Stimulated activated CD8-positive, alpha-beta memory T cell treated with anti-CD3 and anti-CD28 coated beads, Interleukin-4, amount 100 ng/mL, for 1 hour (primary cell): ENCODE results near the gene PDZD7.

Source experiments
- DNase-seq, 2 donors: peaks; one replicate each; pipeline ENCODE4 v3.0.0-alpha.2; 2020; ENCODE audit warnings: low read depth in 2 of 2, low spot score in 1 of 2

The PDZD7 gene

DNA sequence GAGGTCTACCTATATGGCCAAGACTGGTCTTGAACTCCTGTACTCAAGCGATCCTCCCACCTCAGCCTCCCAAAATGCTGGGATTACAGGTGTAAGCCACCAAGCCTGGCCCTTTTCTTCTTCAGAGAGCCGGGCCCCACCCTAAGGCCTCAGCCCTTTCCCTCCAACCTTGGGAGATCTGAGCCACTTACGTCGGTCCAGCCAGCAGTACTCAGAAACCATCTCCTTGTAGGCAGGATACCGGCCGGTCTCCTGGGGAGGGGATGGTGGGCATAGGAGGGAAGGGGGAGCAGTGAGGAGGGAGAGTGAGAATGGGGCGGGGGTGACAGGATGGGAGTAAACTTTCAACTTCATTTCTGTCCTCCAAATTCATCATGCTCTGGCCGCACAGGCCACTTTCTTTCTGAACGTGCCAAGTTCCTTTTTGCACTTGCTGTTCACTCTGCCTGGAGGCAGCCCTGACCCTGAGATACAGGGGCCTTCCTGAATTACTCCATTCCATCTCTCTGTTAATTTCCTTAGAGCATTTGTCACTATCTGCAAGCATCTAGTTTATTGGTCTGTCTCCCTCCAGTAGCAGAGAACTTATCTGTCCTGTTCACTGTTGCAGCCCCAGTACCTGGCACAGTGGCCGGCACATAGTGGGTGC is 10.4 kb downstream of the PDZD7 start:
- no peak for DNase-seq

DNA sequence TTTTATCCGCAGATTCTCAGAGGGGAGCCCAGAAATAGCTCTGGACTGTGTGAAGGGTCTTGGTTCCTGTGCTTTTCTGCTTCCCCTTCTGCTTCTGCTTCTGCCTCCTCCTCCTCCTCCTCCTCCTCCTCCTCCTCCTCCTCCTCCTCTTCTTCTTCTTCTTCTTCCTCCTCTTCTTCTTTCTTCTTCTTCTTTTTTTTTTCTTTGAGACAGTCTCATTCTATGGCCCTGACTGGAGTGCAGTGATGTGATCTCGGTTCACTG is 11.6 kb downstream of the PDZD7 start:
- no peak for DNase-seq

DNA sequence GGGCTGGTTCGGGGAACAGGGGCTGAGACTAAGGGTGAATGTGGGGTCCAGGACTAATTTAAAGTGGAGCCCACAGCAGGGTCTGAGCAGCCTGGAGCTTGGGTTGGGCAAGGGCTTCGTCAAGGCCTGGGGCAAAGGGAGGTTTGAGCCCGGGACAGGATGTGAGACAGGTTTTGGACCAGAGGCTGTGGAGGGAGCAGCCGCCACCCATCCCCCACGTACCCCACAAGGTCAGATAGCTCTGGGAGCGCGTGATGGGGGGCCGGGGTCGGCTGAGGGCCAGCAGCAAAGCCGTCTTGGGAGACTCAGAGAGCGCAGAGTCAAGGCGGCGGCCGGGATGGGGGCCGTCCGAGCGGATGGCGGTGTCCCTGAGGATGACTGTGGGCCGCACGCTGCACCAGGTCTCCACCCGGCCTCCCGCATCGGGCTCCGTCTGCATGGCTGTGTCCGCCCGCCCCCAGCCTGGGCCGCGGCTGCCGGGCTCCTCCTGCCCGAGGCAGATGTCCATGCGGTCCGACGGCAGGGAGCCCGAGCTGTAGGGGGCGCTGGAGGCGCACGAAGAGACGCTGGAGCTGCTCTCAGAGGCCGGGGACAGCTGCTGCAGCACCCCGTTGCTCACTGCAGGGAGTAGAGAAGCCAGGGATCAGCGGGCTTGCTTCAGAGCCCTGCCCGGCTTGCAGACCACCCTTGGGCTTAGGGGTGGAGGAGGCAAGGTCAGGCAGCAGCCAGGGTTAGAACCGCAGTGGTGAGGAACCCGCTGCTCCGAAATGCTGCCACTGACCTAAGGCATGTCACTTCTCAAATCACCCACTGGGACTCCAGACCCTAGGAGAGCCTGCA is 12.1 kb downstream of the PDZD7 start:
- DNase-seq = no peak

DNA sequence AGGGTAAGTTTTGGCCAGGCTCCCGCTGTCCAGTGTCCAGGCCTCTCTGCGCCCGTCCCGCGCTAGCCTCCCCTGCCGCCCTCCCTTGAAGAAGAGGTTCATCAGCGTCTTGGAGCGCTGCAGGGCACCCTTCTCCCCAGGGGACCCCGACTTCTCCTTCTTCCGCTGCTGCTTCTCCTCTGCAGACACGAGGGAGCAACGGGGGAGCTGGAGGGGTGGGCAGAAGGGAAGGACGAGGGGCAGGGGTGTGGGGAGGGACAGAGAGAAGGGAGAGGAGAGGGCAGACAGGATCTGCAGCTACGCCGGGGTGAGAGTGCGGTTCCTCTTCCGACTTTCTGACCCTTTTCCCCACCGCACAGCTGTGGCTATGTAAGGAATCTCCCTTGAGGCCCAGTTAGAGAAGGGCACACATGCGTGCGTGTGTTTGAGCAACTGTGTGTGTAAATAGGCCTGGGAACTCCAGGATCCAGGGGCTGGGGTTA is 12.8 kb downstream of the PDZD7 start:
- DNase-seq = no peak

DNA sequence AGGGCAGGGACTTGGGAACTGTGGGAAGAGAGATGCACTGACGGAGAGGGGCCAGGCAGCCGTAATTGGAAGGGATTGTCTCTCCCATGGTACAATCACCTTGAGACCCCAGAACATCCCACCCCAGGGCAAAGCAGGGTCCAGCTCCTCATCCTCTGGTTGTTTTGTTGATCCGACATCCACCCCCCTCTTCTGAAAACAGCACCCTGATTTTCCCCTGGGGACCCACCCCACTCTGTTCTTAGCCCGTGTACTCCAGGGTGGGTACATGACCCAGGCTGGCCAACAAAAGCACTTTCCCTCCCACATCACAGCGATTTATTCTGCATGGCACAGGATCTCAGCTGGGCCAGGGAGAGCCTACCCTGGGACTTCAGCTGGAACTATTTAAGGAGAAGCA is 14.1 kb downstream of the PDZD7 start:
- DNase-seq = no peak

DNA sequence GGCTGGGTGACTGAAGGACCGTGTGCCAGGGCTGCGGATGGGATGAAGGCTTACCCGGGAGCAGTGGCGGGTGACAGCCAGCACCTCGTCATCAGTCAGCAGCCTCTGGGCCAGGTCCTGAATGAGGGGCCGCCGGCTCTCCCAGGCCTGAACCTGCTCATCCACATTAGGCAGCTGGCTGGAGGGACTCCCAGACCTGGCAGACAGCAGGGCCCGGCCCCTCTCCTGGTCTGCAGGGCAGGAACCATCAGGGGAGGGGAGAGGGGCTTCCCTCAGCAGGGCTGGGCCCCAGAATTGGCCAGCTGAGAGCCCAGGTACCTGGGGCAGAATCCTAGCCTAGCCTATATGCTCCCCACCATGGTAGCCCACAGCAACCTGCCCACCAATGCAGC is 15.4 kb downstream of the PDZD7 start:
- no peak for DNase-seq

DNA sequence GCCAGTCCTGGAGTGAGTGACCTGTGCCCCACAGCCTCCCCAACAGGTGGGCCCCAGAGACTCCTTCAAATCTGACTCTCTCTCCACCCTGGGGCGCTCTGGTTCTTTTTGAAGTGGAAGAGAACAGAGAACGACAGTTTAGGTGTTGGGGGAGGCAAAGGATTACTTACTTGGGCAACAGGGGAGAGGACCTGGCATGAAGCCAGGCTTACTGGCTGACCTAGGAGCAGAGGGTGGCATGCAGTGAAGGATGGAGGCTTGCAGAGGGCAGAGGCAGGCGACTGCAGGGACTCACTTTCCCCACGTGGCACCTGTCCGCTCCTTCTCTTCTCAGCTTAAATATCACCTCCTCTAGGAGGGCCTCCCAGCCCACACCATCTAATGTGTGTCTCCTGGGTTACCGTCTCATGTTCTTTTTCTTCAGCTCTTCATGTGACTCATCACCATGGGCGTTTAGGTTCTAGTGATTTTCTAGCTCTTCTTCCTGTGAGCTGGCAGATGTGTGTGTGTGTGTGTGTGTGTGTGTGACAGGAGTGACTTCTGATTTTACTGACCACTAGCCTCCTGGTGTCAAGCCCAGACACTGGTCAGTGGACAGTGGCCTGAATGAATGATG is 15.9 kb downstream of the PDZD7 start:
- no peak for DNase-seq

DNA sequence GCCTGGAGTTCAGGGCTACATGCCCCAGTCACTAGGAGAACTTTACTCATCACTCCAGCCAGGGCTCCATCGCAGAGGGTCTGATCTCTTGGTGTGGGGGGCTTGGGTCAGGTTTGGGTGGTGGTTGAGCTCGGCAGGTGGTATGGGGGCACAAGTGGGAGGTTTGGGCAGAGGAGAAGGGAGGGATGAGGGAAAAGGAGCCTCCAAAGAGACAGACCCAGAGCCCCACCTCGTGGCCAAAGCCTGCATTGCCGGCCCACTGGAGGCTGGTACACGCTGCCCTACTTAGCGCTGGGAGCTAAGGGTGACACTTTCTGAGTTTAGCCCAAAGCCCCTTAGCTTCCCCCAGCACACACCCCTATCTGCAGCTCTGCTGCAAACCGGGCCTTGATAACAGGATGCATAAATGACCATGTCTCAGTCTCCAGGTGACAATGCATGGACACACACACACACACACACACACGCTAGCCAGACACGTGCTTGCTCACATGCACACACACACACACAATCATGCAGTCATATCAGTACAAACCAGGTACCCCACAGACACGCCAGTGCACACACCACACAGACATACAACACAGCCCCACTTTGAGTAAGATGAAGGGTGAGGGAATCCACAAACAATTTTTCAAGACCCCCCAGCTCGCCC is 16.6 kb downstream of the PDZD7 start:
- DNase-seq = peak; percentile 49 to 60

DNA sequence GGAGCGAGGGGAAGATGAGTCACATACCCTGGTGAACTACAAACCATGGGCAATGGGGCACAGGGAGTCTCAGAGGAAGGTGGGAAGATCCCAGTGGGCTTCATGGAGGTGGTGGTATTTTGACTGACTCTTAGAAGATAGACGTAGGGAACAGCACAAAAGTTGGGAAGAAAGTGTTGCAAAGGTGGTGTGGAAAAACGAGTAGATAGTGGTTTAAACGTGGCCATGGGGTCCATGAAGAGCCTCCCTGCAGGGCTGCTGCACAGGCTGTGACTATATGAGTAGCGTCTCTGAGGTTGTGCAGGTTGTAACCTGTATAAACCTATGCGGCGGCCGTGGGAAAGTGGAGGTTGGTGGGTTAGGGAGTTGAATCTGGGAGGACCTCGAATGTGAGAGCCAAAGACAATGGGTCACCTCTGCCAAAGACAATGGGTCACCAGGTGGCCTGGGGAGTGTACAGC is 17.5 kb downstream of the PDZD7 start:
- DNase-seq = no peak

DNA sequence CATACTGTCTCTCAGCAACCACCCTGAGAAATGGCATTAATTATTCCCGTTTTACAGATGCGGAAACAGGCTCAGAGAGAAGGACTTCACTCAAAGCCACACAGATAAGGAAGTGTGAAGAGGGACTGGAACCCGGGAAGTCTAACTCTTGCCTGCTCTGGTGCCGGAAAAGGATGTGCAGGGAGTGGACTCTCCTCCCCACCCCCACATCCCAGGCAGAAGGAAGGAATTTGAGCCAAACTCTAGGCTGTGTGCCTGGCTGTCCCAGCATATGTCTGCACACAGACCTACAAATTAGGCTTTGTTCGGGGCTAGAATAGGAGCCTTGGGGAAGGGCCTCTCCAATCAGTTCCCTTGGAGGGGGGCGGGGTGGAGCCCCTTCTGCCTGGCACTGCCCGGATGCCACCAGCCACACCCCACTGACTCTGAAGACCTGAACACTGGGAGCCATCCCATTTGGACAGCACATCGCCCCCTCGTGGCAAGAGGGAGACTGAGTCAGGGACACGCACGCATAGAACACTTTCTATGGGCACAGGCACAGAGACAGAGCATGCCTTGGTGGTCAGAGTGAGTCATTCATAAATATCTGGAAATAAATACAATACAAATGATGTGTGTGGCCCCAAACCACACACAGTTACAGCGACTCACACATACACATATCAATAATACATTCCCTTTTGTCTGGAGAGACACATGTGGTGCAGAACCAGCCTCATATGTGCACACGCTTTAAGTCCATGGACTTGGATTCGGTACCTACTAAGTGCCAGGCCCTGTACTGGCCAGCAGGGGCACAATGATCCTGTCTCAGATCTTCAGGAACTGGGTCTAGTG is 18.2 kb downstream of the PDZD7 start:
- DNase-seq = peak in 1 of 2 donors; percentile 61

DNA sequence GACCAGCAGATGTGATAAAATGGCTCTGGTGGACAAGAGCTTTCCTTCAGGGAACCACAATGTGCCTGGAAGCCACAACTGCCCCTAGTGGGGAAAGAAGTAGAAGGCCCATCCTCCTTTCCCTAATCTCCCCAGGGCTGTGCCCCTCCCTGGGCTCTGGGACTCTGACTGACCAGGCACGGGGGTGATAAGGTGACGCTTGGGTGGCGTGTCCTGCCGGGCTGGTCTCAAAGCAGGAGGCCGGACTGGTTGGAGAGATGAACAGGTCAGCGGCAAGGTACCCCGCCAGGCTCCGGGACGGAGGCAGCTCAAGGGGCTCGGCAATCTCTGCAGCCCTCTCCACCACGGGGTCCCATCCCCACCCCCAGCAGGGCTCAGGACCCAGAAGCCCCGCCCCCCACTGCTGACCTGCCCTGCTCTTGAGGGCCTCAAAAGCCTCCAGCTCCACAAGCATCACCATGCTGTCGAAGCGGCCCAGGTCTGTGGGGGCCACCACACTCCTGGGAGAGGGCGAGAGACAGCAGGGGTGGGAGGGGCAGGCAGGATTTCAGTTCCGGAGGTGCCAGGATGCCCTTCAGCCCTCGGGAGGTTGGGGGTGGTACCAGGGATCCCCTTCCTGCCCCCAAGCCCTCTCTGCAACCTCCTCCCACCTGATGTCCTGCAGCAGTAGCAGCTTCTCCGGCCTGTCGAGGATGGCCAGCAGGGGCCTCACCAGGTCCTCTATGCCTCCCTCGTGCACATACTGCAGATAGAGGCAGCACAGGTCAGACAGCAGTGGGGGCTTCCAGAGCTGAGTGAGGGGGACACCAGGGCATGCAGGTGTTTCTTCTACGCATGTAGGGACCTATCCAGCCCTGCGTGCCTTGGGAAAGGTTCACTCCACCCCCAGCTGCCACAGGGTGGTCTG is 19.2 kb downstream of the PDZD7 start:
- DNase-seq = no peak

DNA sequence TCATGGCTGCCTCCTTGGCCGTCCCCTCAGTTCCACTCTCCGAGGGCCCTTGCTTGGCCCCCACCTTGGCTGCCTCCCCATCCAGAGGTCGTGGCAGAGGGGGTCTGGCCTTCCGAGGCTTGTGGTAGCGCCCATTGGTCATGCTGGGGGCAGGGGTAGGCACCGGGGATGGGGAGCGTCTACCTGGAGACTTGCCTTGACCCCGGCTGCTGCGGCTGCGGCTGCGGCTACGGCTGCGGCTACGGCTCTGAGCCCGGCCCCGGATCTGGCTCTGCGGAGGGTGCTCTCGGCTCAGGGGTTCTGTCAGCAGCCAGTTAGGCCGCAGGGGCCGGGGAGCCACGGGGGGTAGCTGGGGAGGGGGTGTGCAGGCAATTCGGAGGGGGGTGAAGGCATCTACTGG is 20.6 kb downstream of the PDZD7 start:
- no peak for DNase-seq

DNA sequence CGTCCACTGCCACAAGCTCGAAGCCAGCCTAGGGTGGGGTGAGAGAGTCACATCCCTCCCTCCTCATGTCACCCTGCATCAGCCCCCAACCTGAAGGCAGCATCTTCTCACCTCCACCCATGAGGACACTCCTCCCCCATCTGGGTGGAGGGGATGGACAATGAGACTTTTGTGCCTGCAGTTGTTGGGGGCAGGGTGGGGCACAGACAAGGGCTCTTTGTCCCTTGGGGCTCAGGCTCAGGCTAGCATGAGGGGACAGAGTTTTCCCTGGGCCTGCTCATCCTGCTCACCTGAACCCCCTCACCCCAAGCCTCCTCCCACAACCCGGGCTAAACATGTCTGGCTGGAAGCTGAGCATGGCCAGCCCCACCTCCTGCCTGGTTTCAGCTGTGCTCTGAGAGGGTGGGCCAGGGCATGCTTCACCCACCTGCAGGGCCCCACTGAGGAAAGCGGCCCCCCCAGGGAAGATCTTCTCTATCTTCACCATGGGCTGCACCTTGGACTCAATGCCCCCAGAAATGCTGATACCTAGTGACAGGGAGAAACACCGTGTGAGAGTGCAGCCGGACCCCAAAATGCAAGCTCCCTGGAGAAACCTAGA is 22.0 kb downstream of the PDZD7 start:
- no peak for DNase-seq

DNA sequence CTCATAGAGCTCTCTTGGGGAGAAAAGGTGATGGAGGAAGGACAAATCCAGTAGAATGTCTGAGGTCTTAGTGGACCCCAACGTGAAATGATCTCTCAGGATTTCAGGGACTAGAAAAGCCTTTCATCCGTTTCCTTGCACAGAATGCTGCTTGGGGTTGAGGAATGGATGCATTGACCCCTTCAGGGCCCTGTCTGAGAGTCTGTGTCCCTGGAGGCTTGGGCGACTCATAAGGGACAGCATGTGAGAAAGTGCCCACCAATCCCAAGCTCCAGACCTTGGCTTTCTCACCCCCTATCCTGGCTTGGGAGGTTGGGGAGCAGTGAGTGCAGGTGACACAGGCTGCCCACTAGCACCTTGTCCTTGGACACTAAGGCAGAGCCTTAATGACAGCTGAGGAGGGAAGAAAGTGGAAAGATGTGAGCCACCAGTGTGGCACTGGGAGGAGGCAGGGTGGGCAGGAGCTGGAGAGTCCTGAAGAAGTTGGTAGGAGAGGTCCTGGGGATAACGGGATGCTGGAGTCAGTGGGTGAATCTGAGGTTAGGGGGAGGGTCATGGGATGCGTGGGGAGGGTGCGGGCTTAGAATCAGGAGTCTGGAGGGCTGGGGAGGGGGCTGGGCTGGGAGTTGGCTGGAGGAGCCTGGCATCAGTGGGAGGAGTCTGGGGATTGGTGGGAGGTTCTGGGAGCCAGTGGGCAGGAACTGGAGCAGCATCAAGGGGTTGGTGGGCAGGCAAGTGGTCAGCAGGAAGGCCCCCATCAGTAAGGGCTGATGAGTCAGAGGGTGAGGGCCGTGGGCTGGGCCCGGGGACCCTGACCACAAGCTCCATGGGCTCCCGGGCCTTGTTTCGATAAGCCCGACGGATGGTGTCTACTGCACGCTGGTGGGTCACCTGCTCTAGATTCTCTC is 22.8 kb downstream of the PDZD7 start:
- DNase-seq = no peak

DNA sequence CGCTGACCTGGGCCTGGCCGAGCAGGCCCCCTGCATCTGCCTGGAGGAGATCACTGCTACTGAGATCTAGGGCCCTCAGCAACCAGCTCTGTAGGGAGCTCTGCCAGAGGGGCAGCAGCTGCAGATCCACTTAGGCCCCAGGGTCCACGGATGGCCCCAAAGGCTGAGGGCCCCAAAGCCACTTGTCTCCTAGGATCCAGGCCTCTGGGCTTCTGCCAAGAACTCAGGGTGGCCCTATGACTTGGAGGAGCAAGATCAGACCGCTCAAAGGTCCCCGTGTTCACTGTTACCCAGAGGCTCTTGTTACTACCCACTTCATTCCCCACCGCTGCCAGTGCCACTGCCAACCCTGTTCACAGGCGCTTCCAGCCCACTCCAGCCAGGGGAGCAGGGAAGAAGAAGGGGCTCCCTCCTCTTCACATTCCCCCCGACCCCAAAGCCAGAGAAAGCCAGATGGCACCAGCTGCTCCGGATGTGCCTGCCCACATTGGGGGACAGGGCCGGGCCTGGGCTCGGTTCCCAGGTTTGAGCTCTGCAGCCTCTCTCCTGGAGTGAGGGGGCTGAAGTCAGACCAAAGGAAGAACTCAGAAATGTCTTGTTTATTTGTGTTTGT is 23.7 kb downstream of the PDZD7 start:
- no peak for DNase-seq

DNA sequence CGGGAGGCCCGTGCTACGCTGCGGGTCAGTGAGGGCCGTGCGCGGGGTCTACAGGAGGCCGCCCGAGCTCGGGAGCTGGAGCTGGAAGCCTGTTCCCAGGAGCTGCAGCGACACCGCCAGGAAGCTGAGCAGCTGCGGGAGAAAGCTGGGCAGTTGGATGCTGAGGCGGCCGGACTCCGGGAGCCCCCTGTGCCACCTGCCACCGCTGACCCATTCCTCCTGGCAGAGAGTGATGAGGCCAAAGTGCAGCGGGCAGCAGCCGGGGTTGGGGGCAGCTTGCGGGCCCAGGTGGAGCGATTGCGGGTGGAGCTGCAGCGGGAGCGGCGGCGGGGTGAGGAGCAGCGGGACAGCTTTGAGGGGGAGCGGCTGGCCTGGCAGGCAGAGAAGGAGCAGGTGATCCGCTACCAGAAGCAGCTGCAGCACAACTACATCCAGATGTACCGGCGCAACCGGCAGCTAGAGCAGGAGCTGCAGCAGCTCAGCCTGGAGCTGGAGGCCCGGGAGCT is 24.3 kb downstream of the PDZD7 start:
- no peak for DNase-seq

DNA sequence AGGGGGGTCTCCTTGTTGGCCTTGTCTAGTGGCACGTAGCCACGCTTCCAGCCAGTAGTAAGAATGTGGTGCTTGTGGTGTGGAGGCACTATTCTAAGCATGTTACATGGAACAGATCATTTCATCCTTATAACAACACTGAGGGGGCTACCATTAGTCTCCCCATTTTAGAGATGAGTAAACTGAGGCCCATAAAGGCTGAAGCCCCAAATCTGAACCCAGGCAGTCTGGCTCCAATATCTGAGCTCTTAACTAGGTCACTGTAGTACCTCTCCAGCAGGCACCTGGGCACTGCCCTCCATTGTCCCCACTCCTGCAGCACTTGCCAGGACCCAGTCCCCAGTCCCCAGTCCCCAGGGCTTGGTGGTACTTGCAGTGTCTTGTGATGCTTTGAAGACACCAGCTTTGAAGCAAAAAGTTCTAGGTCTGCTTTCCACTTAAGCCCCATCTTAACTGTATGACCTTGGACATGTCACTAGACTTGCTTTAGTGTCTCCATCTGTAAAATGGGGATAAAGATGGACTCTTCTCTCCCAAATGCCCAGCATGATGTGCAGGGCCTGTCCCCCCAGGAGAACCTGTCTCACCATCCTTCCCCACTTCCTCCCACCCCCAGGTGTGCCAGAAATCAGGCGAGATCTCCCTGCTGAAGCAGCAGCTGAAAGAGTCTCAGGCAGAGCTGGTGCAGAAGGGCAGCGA is 24.9 kb downstream of the PDZD7 start:
- no peak for DNase-seq
